CD4-positive, alpha-beta T cell (primary cell): Measurements from ENCODE around the gene SLC25A42. TPM values are rescaled to one million over a fixed set of nuclear protein-coding genes. Genes with fewer than 3 reads are reported as not detected.

Experiments
- ATAC-seq: fragments of 200-7000 bp; cut with Tn5 transposase; one replicate; pipeline ENCODE4 v1.10.0; 2022; ENCODE audit warnings: mild to moderate bottlenecking; ENCODE audit not compliant: poor library complexity
- CTCF ChIA-PET: fragments of 350-600 bp; sonication (Branson Sonifier 250); formaldehyde crosslinking; loops from one replicate; lab custom pipeline; 2021; ENCODE audit warnings: antibody characterized with exemption, inconsistent platforms; lab: Charles Lee
- POLR2A ChIA-PET: fragments of 350-600 bp; sonication (Branson Sonifier 250); formaldehyde crosslinking; loops from one replicate; lab custom pipeline; 2021; ENCODE audit warnings: antibody characterized with exemption, inconsistent platforms; lab: Charles Lee
- DNase-seq, 14 experiments: peaks; one replicate each; pipeline ENCODE4 v3.0.0-alpha.2; 2013 to 2020; ENCODE audit warnings: mixed read lengths in 2 of 14
- H3K27ac ChIP-seq, 2 donors: one replicate each; pipeline versions ENCODE4 v1.5.1 to v1.7.0; 2013; ENCODE audit warnings: low read length in 2 of 2, low read depth in 1 of 2, mild to moderate bottlenecking in 1 of 2
- H3K27me3 ChIP-seq, 2 experiments: 1 replicate in 1 of 2; 2 replicates in 1 of 2; pipeline versions ENCODE4 v1.6.1 to v1.7.0; 2013; ENCODE audit warnings: low read length in 2 of 2, control low read depth in 1 of 2, mild to moderate bottlenecking in 1 of 2, moderate library complexity in 1 of 2; ENCODE audit not compliant: insufficient read depth in 2 of 2, control insufficient read depth in 1 of 2
- H3K36me3 ChIP-seq: one replicate; pipeline ENCODE4 v1.6.1; 2013; ENCODE audit warnings: low read length, control low read depth; ENCODE audit not compliant: insufficient read depth
- H3K4me1 ChIP-seq: one replicate; pipeline ENCODE4 v1.6.1; 2013; ENCODE audit warnings: low read length, control low read depth; ENCODE audit not compliant: insufficient read depth
- H3K4me3 ChIP-seq: one replicate; pipeline ENCODE4 v1.5.1; 2013; ENCODE audit warnings: mild to moderate bottlenecking, low read length, moderate library complexity
- H3K9me3 ChIP-seq, 2 experiments: 1 replicate in 1 of 2; 2 replicates in 1 of 2; pipeline versions ENCODE4 v1.6.1 to v1.7.0; 2013; ENCODE audit warnings: low read length in 2 of 2, mild to moderate bottlenecking in 2 of 2, control low read depth in 1 of 2, moderate library complexity in 1 of 2; ENCODE audit not compliant: control insufficient read depth in 1 of 2, insufficient read depth in 1 of 2
- H3K27ac Mint-ChIP-seq: one replicate; pipeline ENCODE4 v1.8.0; 2020; ENCODE audit warnings: mixed read lengths
- H3K27me3 Mint-ChIP-seq: one replicate; pipeline ENCODE4 v1.8.0; 2021; ENCODE audit warnings: mixed read lengths
- H3K36me3 Mint-ChIP-seq: one replicate; pipeline ENCODE4 v1.8.0; 2021; ENCODE audit warnings: low read depth, mixed read lengths
- H3K4me1 Mint-ChIP-seq: one replicate; pipeline ENCODE4 v1.8.0; 2021; ENCODE audit warnings: low read depth, mixed read lengths
- H3K4me3 Mint-ChIP-seq: one replicate; pipeline ENCODE4 v1.8.0; 2020; ENCODE audit warnings: mild to moderate bottlenecking, mixed read lengths
- H3K9me3 Mint-ChIP-seq: one replicate; pipeline ENCODE4 v1.8.0; 2020; ENCODE audit warnings: mixed read lengths
- CTCF ChIP-seq: fragments of 200-600 bp; IDR thresholded peaks from one replicate; pipeline ENCODE4 v1.8.0; 2022; ENCODE audit warnings: antibody characterized with exemption, mild to moderate bottlenecking
- intact Hi-C, 2 experiments: fragments of 100-400 bp; cut with DNase I in 1 of 2; cut with micrococcal nuclease in 1 of 2; formaldehyde crosslinking; loops; one replicate each; pipeline versions ENCODE4 v1.15.1 to v1.9.0; 2023 to 2025; cut with DNase I, micrococcal nuclease
- total RNA-seq, 174 experiments: library from RNA in 2 of 174; stranded (reverse) in 2 of 174; gene quantifications; one replicate each; pipeline ENCODE4 v1.2.3 and lab custom pipeline; 2021 to 2026

SLC25A42 gene
- total RNA-seq, 2 experiments from 2014 or later, result 15.1 to 15.4 TPM

GRCh38 chr19:19075126-19075525 lies 11.3 kb downstream of the SLC25A42 start:
- H3K36me3 ChIP-seq, result peaks cover 19% of the 10 kb centered on the region
- TF ChIP-seq CTCF, result no peak
- intact Hi-C loops, result no loop called here
- H3K4me1 ChIP-seq, result peaks cover 9% of the 10 kb centered on the region
- no peaks in the 10 kb centered on the region for H3K9me3 Mint-ChIP-seq
- no peaks in the 10 kb centered on the region for H3K27me3 Mint-ChIP-seq
- H3K27me3 ChIP-seq, result no peaks in the 10 kb centered on the region
- H3K36me3 Mint-ChIP-seq, result peaks cover 57% of the 10 kb centered on the region
- no peak overlapping the region for H3K27ac ChIP-seq
- peaks cover 23% of the 10 kb centered on the region for H3K4me1 Mint-ChIP-seq
- H3K4me3 ChIP-seq, result no peak overlapping the region
- no peak overlapping the region for H3K4me3 Mint-ChIP-seq
- DNase-seq (no peak), ATAC-seq (no peak)
- ChIA-PET CTCF (no interaction called here), POLR2A (no interaction called here)
- H3K27ac Mint-ChIP-seq, result no peak overlapping the region
- no peaks in the 10 kb centered on the region for H3K9me3 ChIP-seq

GRCh38 chr19:19076476-19076875 lies 12.7 kb downstream of the SLC25A42 start:
- H3K9me3 ChIP-seq, result peaks cover 0 to under 1% of the 10 kb centered on the region in 2 experiments
- CTCF ChIA-PET, result no interaction called here
- H3K27ac Mint-ChIP-seq, result no peak overlapping the region
- no peaks in the 10 kb centered on the region for H3K9me3 Mint-ChIP-seq
- no peaks in the 10 kb centered on the region for H3K27me3 ChIP-seq
- no peaks in the 10 kb centered on the region for H3K27me3 Mint-ChIP-seq
- intact Hi-C loops, result no loop called here
- no peak overlapping the region for H3K27ac ChIP-seq
- POLR2A ChIA-PET, result no interaction called here
- H3K36me3 Mint-ChIP-seq, result peaks cover 53% of the 10 kb centered on the region
- no peak for TF ChIP-seq CTCF
- ATAC-seq (no peak), DNase-seq (no peak)
- no peak overlapping the region for H3K4me3 Mint-ChIP-seq
- H3K36me3 ChIP-seq, result peaks cover 12% of the 10 kb centered on the region
- peaks cover 9% of the 10 kb centered on the region for H3K4me1 ChIP-seq
- H3K4me1 Mint-ChIP-seq, result peaks cover 23% of the 10 kb centered on the region
- no peak overlapping the region for H3K4me3 ChIP-seq

GRCh38 chr19:19077103-19077502 lies 13.3 kb downstream of the SLC25A42 start:
- Mint-ChIP-seq H3K4me3 (no peak overlapping the region), H3K27me3 (no peaks in the 10 kb centered on the region), H3K36me3 (peaks cover 55% of the 10 kb centered on the region), H3K9me3 (no peaks in the 10 kb centered on the region), H3K27ac (no peak overlapping the region), H3K4me1 (peaks cover 23% of the 10 kb centered on the region)
- Histone ChIP-seq H3K4me1 (peaks cover 9% of the 10 kb centered on the region), H3K9me3 (peaks cover 0 to 4% of the 10 kb centered on the region in 2 experiments), H3K27ac (no peak overlapping the region), H3K4me3 (no peak overlapping the region), H3K36me3 (peaks cover 12% of the 10 kb centered on the region), H3K27me3 (no peaks in the 10 kb centered on the region)
- intact Hi-C loops, result no loop called here
- no peak for TF ChIP-seq CTCF
- no peak for ATAC-seq
- DNase-seq, result no peak
- ChIA-PET CTCF (no interaction called here), POLR2A (no interaction called here)
